Progenitor cell of endocrine pancreas (in vitro differentiated cells): Measurements from ENCODE around the gene MAP3K14. TPM values are rescaled to one million over a fixed set of nuclear protein-coding genes. Genes with fewer than 3 reads are reported as not detected.

Experiments
- DNase-seq: peaks from one replicate; pipeline ENCODE4 v3.0.0; 2021; ENCODE audit warnings: low spot score; ENCODE audit not compliant: unreplicated experiment
- H3K27ac Mint-ChIP-seq: 2 replicates; pipeline ENCODE4 v1.8.0; 2021; ENCODE audit warnings: mild to moderate bottlenecking, moderate library complexity, mixed read lengths
- H3K27me3 Mint-ChIP-seq: 2 replicates; pipeline ENCODE4 v1.8.0; 2021; ENCODE audit warnings: mixed read lengths
- H3K36me3 Mint-ChIP-seq: 2 replicates; pipeline ENCODE4 v1.8.0; 2022; ENCODE audit warnings: mixed read lengths; ENCODE audit not compliant: insufficient read depth
- H3K4me1 Mint-ChIP-seq: 2 replicates; pipeline ENCODE4 v1.8.0; 2021; ENCODE audit warnings: low read depth, mixed read lengths
- H3K4me3 Mint-ChIP-seq: 2 replicates; pipeline ENCODE4 v1.8.0; 2021; ENCODE audit warnings: low read depth, mild to moderate bottlenecking, moderate library complexity, mixed read lengths
- H3K9me3 Mint-ChIP-seq: 2 replicates; pipeline ENCODE4 v1.8.0; 2021; ENCODE audit warnings: low read depth, mixed read lengths
- total RNA-seq: library from RNA; stranded (reverse); gene quantifications from 2 replicates; pipeline ENCODE4 v1.2.1, GENCODE V29; 2021
- TF ChIP-seq, protein P1 (sequence below): fragments of 200-600 bp; sonication (generic); IDR thresholded peaks from one replicate; pipeline ENCODE4 v1.5.0; 2021; ENCODE audit warnings: antibody characterized with exemption, mild to moderate bottlenecking; ENCODE audit not compliant: unreplicated experiment

The MAP3K14 gene
- total RNA-seq, 1 donor from 2014 or later = 7.8 TPM

DNA sequence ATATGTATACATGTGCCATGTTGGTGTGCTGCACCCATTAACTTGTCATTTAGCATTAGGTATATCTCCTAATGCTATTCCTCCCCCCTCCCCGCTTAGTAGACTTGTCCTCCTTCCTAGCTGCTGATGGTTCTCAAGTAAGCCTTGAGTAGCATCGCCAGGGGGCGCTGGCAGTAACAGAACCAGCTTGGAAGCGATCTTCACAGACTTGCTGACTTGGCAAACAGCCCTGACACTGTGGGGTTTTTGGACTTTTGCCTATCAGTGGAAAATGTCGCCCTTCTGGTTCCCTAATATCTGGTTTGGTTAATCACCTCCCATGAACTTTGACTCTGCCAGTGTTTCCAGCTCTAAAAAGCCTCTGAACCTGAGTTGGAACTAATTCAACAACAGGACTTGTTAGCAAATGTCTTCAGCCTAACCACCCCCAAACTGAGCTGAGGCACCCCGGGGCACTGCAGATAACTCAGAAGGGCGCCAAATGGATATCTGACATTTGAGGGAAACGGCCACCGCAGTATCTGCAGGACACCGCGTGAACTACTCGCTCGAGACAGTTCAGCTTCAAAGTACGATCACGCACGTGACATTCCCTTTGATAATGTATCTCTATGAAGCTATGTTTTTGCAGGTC is 39.5 kb downstream of the MAP3K14 start:
- Mint-ChIP-seq H3K4me1 (peaks cover 4% of the 10 kb centered on the region), H3K36me3 (peaks cover 4% of the 10 kb centered on the region), H3K27ac (no peak overlapping the region), H3K27me3 (no peaks in the 10 kb centered on the region), H3K9me3 (no peaks in the 10 kb centered on the region), H3K4me3 (no peak overlapping the region)
- peak; percentile 80 for DNase-seq
- TF ChIP-seq, protein P1, sequence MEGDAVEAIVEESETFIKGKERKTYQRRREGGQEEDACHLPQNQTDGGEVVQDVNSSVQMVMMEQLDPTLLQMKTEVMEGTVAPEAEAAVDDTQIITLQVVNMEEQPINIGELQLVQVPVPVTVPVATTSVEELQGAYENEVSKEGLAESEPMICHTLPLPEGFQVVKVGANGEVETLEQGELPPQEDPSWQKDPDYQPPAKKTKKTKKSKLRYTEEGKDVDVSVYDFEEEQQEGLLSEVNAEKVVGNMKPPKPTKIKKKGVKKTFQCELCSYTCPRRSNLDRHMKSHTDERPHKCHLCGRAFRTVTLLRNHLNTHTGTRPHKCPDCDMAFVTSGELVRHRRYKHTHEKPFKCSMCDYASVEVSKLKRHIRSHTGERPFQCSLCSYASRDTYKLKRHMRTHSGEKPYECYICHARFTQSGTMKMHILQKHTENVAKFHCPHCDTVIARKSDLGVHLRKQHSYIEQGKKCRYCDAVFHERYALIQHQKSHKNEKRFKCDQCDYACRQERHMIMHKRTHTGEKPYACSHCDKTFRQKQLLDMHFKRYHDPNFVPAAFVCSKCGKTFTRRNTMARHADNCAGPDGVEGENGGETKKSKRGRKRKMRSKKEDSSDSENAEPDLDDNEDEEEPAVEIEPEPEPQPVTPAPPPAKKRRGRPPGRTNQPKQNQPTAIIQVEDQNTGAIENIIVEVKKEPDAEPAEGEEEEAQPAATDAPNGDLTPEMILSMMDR = peak; percentile 87

DNA sequence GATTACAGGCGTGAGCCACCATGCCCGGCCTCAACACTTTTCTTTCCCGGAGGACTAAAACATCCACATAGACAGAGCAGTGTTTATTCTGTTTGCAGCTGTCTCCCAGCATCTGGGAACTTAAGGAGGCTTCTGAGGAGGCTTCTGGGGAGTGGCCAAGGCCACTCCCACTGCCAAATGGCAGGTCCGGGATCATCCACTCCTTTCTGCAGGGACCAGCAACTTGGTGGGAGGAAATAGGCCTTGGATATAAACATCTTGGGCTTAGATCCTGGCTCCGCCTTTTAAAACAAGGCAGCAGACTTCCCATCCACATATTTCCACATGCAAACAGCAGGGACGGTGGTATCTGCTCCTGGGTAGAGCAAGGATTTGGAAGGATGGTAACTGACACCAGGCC is 40.8 kb downstream of the MAP3K14 start:
- Mint-ChIP-seq H3K4me3 (no peak overlapping the region), H3K4me1 (peaks cover 4% of the 10 kb centered on the region), H3K27me3 (no peaks in the 10 kb centered on the region), H3K9me3 (no peaks in the 10 kb centered on the region), H3K36me3 (peaks cover 6% of the 10 kb centered on the region), H3K27ac (no peak overlapping the region)
- DNase-seq = no peak
- TF ChIP-seq, protein P1 = no peak

DNA sequence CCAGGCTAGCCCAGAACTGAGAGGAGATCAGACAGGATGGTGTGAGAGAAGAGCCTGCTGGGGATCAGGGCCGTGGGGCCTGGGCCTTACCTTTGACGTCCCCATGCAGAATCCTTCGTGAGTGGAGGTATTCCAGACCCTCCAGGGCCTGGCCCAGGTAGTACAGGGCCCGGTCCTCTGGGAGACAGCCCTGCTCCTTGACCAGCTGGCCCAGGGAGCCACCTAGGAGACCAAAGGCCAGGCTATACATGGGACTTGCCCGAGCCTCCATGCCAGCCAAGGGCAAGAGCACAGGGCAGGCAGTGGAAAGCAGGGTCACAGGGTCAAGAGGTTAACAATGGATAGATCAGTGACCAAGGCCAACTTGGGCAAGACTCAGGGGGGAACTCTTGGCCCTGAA is 42.8 kb downstream of the MAP3K14 start:
- DNase-seq = no peak
- H3K27me3 Mint-ChIP-seq = no peaks in the 10 kb centered on the region
- peaks cover 2% of the 10 kb centered on the region for H3K36me3 Mint-ChIP-seq
- no peak overlapping the region for H3K4me3 Mint-ChIP-seq
- TF ChIP-seq, protein P1 = no peak
- no peak overlapping the region for H3K27ac Mint-ChIP-seq
- peaks cover 4% of the 10 kb centered on the region for H3K4me1 Mint-ChIP-seq
- no peaks in the 10 kb centered on the region for H3K9me3 Mint-ChIP-seq

DNA sequence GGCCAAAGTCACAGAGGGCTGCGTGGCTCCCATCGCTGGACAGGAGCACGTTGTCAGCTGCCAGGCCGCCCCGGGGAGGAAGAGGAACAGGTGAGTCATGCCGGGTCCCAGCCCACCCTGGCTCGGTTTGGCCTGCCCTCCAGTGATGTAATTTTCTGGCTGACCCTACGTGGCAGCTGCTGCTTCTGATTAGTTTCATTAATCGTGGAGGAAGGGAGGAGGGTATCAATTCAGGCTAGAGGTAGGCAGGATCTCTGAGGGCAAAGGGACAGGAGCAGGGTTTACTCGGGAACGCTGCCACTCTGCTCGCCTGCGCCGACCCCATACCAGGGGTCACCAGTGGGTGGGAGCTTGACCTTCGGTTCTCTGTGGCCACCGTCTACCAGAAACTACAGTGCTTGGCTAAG is 43.3 kb downstream of the MAP3K14 start:
- TF ChIP-seq, protein P1 = no peak
- Mint-ChIP-seq H3K4me1 (peaks cover 4% of the 10 kb centered on the region), H3K36me3 (peaks cover 2% of the 10 kb centered on the region), H3K27ac (no peak overlapping the region), H3K9me3 (no peaks in the 10 kb centered on the region), H3K4me3 (no peak overlapping the region), H3K27me3 (no peaks in the 10 kb centered on the region)
- DNase-seq = no peak

DNA sequence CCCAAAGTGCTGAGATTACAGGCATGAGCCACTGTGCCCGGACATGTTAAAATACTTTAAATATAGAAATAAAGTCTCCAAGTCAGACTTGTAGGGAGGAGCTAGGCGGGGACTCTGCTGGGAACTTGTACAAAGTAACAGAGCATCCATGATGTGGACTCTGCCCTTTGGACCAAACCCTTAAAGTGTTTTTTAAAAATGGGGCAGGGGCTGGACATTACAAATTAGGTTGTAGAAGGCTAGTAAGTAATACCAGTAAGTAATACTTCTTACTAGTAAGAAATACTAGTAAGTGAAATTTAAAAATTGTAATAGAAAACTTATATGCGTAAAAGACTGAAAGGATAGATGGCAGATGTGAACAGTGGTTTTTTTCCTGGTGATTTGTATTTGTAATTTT is 45.2 kb downstream of the MAP3K14 start:
- DNase-seq = no peak
- TF ChIP-seq, protein P1 = no peak
- Mint-ChIP-seq H3K4me1 (no peaks in the 10 kb centered on the region), H3K4me3 (no peak overlapping the region), H3K9me3 (no peaks in the 10 kb centered on the region), H3K36me3 (peaks cover 9% of the 10 kb centered on the region), H3K27me3 (no peaks in the 10 kb centered on the region), H3K27ac (no peak overlapping the region)
